SKM-1 treated with dmso at 0.1 percent for 144 hours (cell line): ENCODE measurements around the gene UGCG.

Experiments
- DNase-seq: peaks from one replicate; lab custom pipeline; 2025; ENCODE audit not compliant: unreplicated experiment; lab: John Stamatoyannopoulos, UW

Gene UGCG

GRCh38 chr9:111978616-111979015 is 82.0 kb downstream of the UGCG start:
- DNase-seq, result no peak

GRCh38 chr9:111979561-111979960 is 82.9 kb downstream of the UGCG start:
- no peak for DNase-seq

- no peak for DNase-seq
Measured at GRCh38 chr9:111980398-111980797, 83.8 kb downstream of the UGCG start.

GRCh38 chr9:111983484-111983908 is 86.9 kb downstream of the UGCG start:
- DNase-seq, result no peak

GRCh38 chr9:111984086-111984802 is 87.6 kb downstream of the UGCG start:
- DNase-seq, result no peak
